WTC11 (cell line): Measurements from ENCODE around the gene SAP30BP. TPM values are rescaled to one million over a fixed set of nuclear protein-coding genes. Genes with fewer than 3 reads are reported as not detected.

Experiments used
- ATAC-seq: fragments of 200-7000 bp; cut with Tn5 transposase; 2 replicates; pipeline ENCODE4 v1.10.0; 2021; ENCODE audit warnings: mild to moderate bottlenecking, moderate library complexity
- CTCF ChIA-PET: fragments of 300-600 bp; sonication (Branson Sonifier 250); formaldehyde crosslinking; loops from one replicate; lab custom pipeline; 2021; ENCODE audit warnings: antibody characterized with exemption; lab: Charles Lee
- POLR2A ChIA-PET: fragments of 350-600 bp; sonication (Branson Sonifier 250); formaldehyde crosslinking; loops from one replicate; lab custom pipeline; 2021; ENCODE audit warnings: antibody characterized with exemption; lab: Charles Lee
- DNase-seq: peaks from one replicate; pipeline ENCODE4 v3.0.0; 2021; ENCODE audit warnings: low spot score
- H3K27ac Mint-ChIP-seq: 2 replicates; pipeline ENCODE4 v1.8.0; 2021; ENCODE audit warnings: mixed read lengths
- H3K27me3 Mint-ChIP-seq: 2 replicates; pipeline ENCODE4 v1.8.0; 2021; ENCODE audit warnings: low read depth, mild to moderate bottlenecking, moderate library complexity, mixed read lengths
- H3K36me3 Mint-ChIP-seq: 2 replicates; pipeline ENCODE4 v1.8.0; 2021; ENCODE audit warnings: mixed read lengths
- H3K4me1 Mint-ChIP-seq: 2 replicates; pipeline ENCODE4 v1.8.0; 2022; ENCODE audit warnings: mixed read lengths
- H3K4me3 Mint-ChIP-seq: 2 replicates; pipeline ENCODE4 v1.8.0; 2021; ENCODE audit warnings: mild to moderate bottlenecking, moderate library complexity, mixed read lengths
- H3K9me3 Mint-ChIP-seq: 2 replicates; pipeline ENCODE4 v1.8.0; 2021; ENCODE audit warnings: mixed read lengths
- CREB1 ChIP-seq: sonication (generic); formaldehyde crosslinking; IDR thresholded peaks from 2 replicates; pipeline ENCODE4 v1.8.0; 2023; ENCODE audit warnings: mild to moderate bottlenecking, missing genetic modification reagents
- FOXK1 ChIP-seq: sonication (generic); formaldehyde crosslinking; IDR thresholded peaks from 2 replicates; pipeline ENCODE4 v1.8.0; 2022; ENCODE audit warnings: mild to moderate bottlenecking, moderate library complexity, missing genetic modification reagents
- GTF2I ChIP-seq: fragments of 250-450 bp; sonication (Bioruptor Pico); conservative IDR thresholded peaks from 2 replicates; pipeline ENCODE4 v1.4.0; 2021; ENCODE audit warnings: mild to moderate bottlenecking
- JUN ChIP-seq: sonication (generic); formaldehyde crosslinking; IDR thresholded peaks from 2 replicates; pipeline ENCODE4 v1.8.0; 2023; ENCODE audit warnings: mild to moderate bottlenecking, missing genetic modification reagents
- KAT7 ChIP-seq: sonication (generic); formaldehyde crosslinking; IDR thresholded peaks from 2 replicates; pipeline ENCODE4 v1.8.1; 2023; ENCODE audit warnings: missing genetic modification reagents, mild to moderate bottlenecking, borderline replicate concordance
- NFYB ChIP-seq: sonication (generic); formaldehyde crosslinking; conservative IDR thresholded peaks from 2 replicates; pipeline ENCODE4 v1.8.0; 2022; ENCODE audit warnings: low read depth, missing genetic modification reagents
- RORB ChIP-seq: fragments of 250-450 bp; sonication (Bioruptor Pico); IDR thresholded peaks from 2 replicates; pipeline ENCODE4 v1.9.0; 2021; ENCODE audit warnings: mild to moderate bottlenecking
- SMAD3 ChIP-seq: sonication (generic); formaldehyde crosslinking; IDR thresholded peaks from 2 replicates; pipeline ENCODE4 v1.8.0; 2022; ENCODE audit warnings: missing genetic modification reagents, mild to moderate bottlenecking, borderline replicate concordance
- SOX15 ChIP-seq: fragments of 250-450 bp; sonication (Bioruptor Pico); IDR thresholded peaks from 2 replicates; pipeline ENCODE4 v1.9.0; 2021; ENCODE audit warnings: mild to moderate bottlenecking
- TP53 ChIP-seq: sonication (generic); formaldehyde crosslinking; IDR thresholded peaks from 2 replicates; pipeline ENCODE4 v1.8.1; 2023; ENCODE audit warnings: mild to moderate bottlenecking, missing genetic modification reagents
- ZBTB21 ChIP-seq: sonication (generic); formaldehyde crosslinking; IDR thresholded peaks from 2 replicates; pipeline ENCODE4 v1.8.1; 2023; ENCODE audit warnings: mild to moderate bottlenecking, missing genetic modification reagents, borderline replicate concordance
- ZNF138 ChIP-seq: sonication (generic); formaldehyde crosslinking; conservative IDR thresholded peaks from 2 replicates; pipeline ENCODE4 v1.8.1; 2022; ENCODE audit warnings: mild to moderate bottlenecking, moderate library complexity, missing genetic modification reagents
- ZNF396 ChIP-seq: fragments of 250-450 bp; sonication (Bioruptor Pico); IDR thresholded peaks from 2 replicates; pipeline ENCODE4 v1.8.0; 2021; ENCODE audit warnings: mild to moderate bottlenecking, moderate library complexity, borderline replicate concordance
- total RNA-seq: library from RNA; stranded (reverse); gene quantifications from 3 replicates; pipeline ENCODE4 v1.2.3, GENCODE V29; 2021
- TF ChIP-seq, protein P1 (sequence below): sonication (generic); formaldehyde crosslinking; IDR thresholded peaks from 2 replicates; pipeline ENCODE4 v1.8.1; 2022; ENCODE audit warnings: missing genetic modification reagents, borderline replicate concordance
- TF ChIP-seq, protein P2 (sequence below): sonication (generic); formaldehyde crosslinking; IDR thresholded peaks from 2 replicates; pipeline ENCODE4 v1.8.1; 2022; ENCODE audit warnings: mild to moderate bottlenecking, missing genetic modification reagents, moderate library complexity, borderline replicate concordance
- TF ChIP-seq, protein P3 (sequence below): sonication (generic); formaldehyde crosslinking; IDR thresholded peaks from 2 replicates; pipeline ENCODE4 v1.8.0; 2023; ENCODE audit warnings: missing genetic modification reagents
- TF ChIP-seq, protein P4 (sequence below): fragments of 250-450 bp; sonication (Bioruptor Pico); conservative IDR thresholded peaks from 2 replicates; pipeline ENCODE4 v1.9.0; 2021; ENCODE audit warnings: mild to moderate bottlenecking

Gene SAP30BP
- total RNA-seq, 1 experiment from 2014 or later: 86.8 TPM

DNA sequence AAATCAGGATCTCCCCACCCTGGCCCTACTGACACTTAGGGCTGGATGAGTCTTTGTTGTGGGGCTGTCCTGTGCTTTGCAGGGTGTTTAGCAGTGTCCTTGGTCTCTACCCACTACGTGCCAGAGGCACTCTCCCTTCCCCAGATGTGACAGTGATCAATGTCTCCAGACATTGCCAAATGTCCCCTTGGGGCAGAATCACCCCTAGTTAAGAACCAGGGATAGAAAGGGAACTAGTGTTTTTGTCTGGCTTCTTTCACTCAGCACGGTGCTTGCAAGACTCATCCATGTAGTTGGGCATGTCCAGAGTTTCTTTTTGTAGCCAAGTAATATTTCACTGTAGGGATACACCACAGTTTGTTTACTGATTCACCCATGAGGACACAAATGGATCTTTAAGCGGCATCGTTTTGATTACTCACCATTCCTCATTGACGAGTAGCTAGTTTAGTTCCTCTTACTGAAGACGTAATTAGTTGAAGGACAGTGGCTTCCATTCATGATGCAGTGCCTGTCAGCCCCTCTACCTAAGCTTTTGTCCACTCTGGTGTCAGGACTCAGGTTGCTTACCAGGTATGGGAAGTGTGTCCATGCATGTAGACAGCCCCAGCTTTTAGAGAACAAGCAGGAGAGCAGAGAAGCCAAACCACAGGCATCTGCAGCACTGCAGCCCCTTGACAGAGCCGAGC is 28.1 kb downstream of the SAP30BP start (continued):
- TF ChIP-seq SMAD3 (CRISPR knock-in tag): no peak

DNA sequence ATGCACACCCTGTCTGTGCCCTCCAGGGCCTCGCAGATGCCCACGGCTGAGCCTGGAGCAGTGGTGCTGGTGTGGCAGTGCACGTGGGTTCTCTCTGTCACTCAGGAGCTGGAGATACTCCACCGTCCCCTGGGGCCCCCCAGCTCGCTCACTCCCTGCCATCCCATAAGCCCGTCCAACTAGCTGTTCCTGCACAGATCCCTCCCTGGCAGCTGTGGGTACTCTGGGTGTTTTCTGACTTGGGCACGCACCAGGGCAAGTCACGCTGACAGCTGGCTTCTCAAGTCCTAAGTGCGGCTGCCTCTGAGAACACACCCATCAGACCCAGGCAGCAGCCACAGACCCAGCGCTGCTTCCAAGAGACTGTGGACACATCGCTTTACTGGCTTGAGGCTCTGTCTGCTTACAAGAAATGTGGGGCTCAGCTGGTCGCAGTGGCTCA is 28.7 kb downstream of the SAP30BP start:
- H3K4me1 Mint-ChIP-seq: peaks cover 16% of the 10 kb centered on the region
- H3K9me3 Mint-ChIP-seq: no peaks in the 10 kb centered on the region
- CTCF ChIA-PET: interaction anchor here (0.7 to 1.0 kb wide), 2 partner anchors 67 to 141 kb away, joined by 3 read pairs; no protein-coding TSS in a partner anchor
- H3K27me3 Mint-ChIP-seq: no peaks in the 10 kb centered on the region; the same call in 1 of the 2 replicates
- ATAC-seq: no peak
- DNase-seq: no peak
- no peak overlapping the region for H3K4me3 Mint-ChIP-seq
- TF ChIP-seq GTF2I (CRISPR knock-in tag): no peak
- TF ChIP-seq ZNF396 (CRISPR knock-in tag): no peak
- TF ChIP-seq, protein P1, sequence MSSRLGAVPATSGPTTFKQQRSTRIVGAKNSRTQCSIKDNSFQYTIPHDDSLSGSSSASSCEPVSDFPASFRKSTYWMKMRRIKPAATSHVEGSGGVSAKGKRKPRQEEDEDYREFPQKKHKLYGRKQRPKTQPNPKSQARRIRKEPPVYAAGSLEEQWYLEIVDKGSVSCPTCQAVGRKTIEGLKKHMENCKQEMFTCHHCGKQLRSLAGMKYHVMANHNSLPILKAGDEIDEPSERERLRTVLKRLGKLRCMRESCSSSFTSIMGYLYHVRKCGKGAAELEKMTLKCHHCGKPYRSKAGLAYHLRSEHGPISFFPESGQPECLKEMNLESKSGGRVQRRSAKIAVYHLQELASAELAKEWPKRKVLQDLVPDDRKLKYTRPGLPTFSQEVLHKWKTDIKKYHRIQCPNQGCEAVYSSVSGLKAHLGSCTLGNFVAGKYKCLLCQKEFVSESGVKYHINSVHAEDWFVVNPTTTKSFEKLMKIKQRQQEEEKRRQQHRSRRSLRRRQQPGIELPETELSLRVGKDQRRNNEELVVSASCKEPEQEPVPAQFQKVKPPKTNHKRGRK (CRISPR knock-in tag): no peak
- TF ChIP-seq, protein P2, sequence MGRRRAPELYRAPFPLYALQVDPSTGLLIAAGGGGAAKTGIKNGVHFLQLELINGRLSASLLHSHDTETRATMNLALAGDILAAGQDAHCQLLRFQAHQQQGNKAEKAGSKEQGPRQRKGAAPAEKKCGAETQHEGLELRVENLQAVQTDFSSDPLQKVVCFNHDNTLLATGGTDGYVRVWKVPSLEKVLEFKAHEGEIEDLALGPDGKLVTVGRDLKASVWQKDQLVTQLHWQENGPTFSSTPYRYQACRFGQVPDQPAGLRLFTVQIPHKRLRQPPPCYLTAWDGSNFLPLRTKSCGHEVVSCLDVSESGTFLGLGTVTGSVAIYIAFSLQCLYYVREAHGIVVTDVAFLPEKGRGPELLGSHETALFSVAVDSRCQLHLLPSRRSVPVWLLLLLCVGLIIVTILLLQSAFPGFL (CRISPR knock-in tag): no peak
- no peak for TF ChIP-seq JUN (CRISPR knock-in tag)
- TF ChIP-seq, protein P3, sequence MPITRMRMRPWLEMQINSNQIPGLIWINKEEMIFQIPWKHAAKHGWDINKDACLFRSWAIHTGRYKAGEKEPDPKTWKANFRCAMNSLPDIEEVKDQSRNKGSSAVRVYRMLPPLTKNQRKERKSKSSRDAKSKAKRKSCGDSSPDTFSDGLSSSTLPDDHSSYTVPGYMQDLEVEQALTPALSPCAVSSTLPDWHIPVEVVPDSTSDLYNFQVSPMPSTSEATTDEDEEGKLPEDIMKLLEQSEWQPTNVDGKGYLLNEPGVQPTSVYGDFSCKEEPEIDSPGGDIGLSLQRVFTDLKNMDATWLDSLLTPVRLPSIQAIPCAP: no peak
- no peak for TF ChIP-seq KAT7 (CRISPR knock-in tag)
- no peak for TF ChIP-seq CREB1 (CRISPR knock-in tag)
- TF ChIP-seq, protein P4, sequence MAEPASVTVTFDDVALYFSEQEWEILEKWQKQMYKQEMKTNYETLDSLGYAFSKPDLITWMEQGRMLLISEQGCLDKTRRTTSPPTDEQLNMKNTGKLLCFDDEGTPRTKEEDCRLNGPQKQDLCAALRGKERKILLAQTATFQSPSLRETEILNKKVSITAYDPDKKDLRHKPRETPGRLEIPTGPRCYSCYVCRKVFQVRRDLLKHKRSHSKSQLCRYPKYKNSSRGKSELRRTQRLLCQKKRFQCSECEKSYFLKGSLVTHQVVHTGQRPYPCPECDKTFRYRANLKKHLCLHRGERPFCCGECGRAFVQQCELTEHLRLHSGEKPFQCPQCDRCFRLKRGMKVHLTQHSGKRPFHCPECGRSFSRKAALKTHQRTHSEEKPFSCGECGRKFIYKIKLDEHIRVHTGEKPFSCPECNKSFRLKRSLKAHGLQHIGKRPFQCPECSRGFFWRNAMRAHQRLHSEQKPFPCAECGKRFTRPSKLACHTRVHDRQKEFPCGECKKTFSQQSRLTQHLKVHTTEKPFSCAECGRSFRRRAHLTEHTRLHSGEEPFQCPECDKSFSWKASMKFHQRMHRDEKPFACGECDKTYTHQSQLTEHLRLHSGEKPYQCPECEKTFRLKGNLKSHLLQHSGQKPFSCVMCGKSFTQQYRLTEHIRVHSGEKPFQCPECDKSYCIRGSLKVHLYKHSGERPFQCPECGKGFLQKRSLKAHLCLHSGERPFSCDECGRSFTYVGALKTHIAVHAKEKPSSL (CRISPR knock-in tag): no peak
- no peak for TF ChIP-seq SOX15 (CRISPR knock-in tag)
- no peak for TF ChIP-seq NFYB (CRISPR knock-in tag)
- no peak for TF ChIP-seq TP53 (CRISPR knock-in tag)
- TF ChIP-seq, all 79 proteins: peak for 0
- POLR2A ChIA-PET: interaction anchor here (0.6 kb wide), 1 partner anchor 8 kb away, joined by 5 read pairs; no protein-coding TSS in a partner anchor
- Mint-ChIP-seq H3K36me3 (peaks cover 29% of the 10 kb centered on the region), H3K27ac (no peak overlapping the region)

DNA sequence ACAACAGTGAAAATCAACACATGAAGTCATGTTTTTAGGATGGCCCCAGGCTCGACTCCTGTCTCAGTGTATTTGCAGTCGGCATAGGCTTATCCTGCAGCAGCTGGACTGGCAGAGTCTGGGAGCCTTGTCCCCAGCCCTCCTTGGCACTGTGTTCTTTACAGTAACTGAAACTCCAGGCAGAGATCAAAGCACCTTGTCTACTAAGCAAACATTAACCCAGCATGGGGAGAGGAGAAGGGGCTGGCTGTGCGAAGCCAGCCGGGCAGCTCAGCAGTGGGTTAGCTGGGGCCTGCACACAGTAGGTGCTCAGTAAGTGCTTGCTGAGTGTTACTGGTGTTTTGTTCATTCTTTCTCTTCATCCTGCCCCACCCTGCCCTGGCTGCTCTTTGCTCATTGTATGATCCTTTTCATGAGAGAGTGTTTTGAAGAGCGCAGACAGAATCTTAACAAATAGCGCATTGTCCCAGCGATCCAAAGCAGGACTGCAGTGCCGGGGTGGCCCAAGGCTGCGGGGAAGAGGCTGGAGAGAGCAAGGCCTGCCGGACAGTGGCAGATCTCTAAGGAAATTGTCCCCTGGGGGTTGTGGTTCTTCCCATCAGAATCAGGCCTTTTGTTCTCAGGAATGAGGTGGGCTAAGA is 30.6 kb downstream of the SAP30BP start:
- ATAC-seq (no peak), DNase-seq (no peak)
- CTCF ChIA-PET: interaction anchor here (0.6 to 1.4 kb wide), 3 partner anchors 23 to 56 kb away, joined by 3 to 5 read pairs (median 4); partner anchors contain the start of gene ITGB4
- Mint-ChIP-seq H3K9me3 (no peaks in the 10 kb centered on the region), H3K4me1 (peaks cover 13% of the 10 kb centered on the region), H3K4me3 (no peak overlapping the region), H3K36me3 (peaks cover 48% of the 10 kb centered on the region), H3K27ac (peak overlapping the region; percentile 12; the same call in 1 of the 2 replicates), H3K27me3 (no peaks in the 10 kb centered on the region; the same call in 1 of the 2 replicates)
- TF ChIP-seq ZBTB21 (no peak), FOXK1 (CRISPR knock-in tag) (no peak), ZNF138 (CRISPR knock-in tag) (no peak), RORB (CRISPR knock-in tag) (no peak)
- TF ChIP-seq, protein P2 (CRISPR knock-in tag): no peak
- POLR2A ChIA-PET: interaction anchor here (0.5 kb wide), 1 partner anchor 17 kb away, joined by 3 read pairs; no protein-coding TSS in a partner anchor
